GM21390 (cell line): ENCODE measurements around the gene PTPRA.
A peak's percentile ranks its signal among the peaks of the same experiment; 100 is the strongest.

ENCODE experiments used
- ATAC-seq: cut with Tn5 transposase; IDR thresholded peaks from one replicate; pipeline ENCODE4 v1.9.1; 2021; ENCODE audit not compliant: unreplicated experiment

PTPRA gene

DNA sequence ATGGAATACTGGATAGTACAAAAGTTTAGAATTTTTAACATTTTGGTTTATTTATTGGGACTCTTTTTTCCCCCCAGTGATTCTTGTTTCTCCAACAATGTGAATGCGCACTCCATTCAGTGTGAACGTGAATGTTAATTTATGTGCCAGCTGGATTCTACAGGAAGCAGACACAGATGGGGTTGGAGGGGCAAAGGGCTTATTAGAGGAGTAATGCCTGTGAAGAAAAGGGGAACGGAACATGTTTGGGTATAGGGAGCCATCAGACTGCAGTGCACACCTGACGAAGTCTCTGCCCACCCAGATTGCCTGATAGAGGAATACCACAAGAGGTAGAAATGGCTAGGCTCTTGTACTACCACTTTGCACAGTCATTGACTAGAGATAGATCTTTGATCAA, 48.2 kb downstream of the PTPRA start:
- no peak for ATAC-seq

GRCh38 chr20:2922957-2923356, 49.7 kb downstream of the PTPRA start:
- no peak for ATAC-seq

- ATAC-seq = no peak
These were observed 57.3 kb downstream of the PTPRA start for GRCh38 chr20:2930538-2930937.

GRCh38 chr20:2932498-2932897, 59.2 kb downstream of the PTPRA start:
- no peak for ATAC-seq

DNA sequence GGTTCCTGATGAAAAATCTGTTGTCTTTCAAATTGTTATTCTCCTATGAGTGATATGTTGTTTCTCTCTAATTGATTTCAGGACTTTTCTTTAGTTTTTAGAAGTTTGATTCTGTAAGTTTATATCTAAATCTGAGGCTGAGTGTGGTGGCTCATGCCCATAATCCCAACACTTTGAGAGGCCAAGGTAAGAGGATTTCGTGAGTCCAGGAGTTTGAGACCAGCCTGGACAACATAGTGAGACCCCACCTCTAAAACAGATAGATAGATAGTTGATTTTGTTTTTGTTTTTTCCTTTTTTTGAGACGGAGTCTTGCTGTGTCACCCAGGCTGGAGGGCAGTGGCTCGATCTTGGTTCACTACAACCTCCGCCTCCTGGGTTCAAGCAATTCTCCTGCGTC, 64.6 kb downstream of the PTPRA start:
- no peak for ATAC-seq

DNA sequence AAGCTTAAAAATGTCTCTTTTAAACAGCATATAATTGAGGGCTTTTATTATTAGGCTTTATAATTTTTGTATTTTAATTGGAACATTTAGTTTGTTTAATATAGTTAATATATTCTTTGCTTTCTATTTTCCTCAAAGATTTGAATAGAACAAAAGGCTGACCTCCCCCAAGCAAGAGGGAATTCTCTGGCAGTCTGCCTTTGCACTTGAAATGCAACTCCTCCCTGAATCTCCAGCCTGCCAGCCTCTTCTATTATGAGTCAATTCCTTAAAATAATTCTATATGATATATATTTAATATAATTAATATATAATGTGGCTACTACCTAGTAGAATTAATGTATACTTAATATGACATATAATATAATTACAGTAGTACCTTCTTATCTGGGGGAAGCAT, 69.2 kb downstream of the PTPRA start:
- no peak for ATAC-seq

- ATAC-seq = no peak
These were observed 74.0 kb downstream of the PTPRA start for GRCh38 chr20:2946988-2947961.

DNA sequence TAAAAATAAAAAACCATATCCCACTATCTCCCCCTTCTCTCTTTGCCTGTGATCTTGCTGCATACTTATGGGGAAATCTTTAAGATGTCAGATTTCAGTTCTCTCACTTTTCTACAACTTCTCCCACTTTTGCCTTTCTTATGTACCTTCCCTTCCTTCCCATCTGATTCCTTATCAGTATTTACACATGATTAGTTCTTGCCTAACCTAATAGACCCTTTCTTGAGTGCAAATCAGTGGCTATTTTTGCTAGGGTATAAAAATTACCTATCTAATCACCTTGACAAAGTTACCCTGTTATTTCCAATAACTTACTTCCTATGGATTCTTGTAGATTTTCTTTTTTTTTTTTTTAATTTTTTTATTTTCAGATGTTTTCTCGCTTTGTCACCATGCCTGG, 75.7 kb downstream of the PTPRA start:
- ATAC-seq = no peak

- ATAC-seq = no peak
These were observed 79.5 kb downstream of the PTPRA start for GRCh38 chr20:2952766-2953165.

DNA sequence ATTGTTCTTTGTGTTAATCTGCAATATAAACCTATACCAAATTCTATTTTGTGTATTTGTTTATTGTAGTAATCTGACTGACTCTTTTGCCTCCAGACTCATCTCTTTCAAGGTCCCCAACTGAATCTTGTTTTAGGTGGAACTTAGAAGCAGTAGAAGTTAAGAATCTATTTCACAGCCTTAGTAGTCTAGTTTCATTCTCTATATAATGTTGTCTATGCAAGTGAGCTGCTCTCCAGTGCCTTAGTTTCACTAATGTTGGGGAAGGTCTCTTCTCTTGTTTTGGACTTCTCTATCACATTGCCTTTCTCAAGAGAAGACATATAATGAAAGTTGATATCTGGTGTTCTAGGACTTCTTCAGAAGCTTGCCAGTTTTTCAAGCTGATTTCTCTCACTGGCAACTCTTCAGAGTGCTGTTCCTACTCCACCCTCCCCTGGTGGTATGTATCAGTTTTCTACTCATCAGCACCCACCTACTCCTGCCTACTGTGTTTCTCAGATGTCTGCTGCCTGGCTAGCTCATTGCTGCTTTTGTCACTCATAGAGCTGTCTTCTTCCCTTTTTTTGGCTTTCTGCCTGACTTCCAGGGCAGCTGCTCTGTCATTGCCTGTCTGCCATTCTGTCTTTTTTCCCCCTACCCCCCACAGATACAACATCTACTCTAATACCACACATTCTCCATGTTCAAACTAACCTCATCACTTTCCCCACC, 82.1 kb downstream of the PTPRA start:
- ATAC-seq = peak; percentile 73

DNA sequence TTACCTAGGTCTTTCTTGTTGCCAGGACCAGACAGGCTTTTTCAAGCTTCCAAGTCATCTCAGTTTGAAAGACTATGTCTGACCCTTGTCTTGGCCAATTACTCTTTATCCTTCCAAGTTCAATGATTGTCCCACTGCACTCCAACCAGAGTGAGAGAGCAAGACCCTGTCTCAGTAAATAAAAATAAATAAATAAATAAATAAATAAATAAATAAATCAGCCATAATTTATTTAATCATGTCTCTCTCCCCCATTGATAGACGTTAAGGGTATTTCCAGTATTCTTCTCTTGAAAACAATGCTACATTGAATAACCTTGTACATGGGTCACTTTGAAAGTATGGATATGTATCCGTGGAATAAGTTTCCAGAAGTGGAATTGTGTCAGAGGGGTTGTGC, 83.2 kb downstream of the PTPRA start:
- no peak for ATAC-seq

DNA sequence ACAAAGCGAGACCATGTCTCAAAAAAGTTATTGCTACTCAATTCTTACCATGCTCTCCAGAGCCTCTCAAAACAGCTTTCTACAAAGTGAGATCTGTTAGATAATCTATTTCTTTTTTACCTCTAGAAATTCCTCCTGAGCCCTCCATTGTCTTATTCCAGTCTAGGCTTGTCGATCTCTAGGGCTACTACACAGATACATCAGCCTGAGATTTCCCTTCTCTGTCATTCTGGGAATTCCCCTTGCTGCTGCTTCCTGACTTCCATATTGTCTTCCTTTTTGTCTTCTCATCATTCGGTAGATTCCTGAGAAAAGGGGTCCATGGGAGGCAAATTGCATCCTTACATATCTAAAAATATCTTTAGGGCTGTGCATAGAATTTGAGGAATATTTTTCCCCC, 94.6 kb downstream of the PTPRA start:
- ATAC-seq = no peak

GRCh38 chr20:2972126-2972525, 98.8 kb downstream of the PTPRA start:
- ATAC-seq = no peak

DNA sequence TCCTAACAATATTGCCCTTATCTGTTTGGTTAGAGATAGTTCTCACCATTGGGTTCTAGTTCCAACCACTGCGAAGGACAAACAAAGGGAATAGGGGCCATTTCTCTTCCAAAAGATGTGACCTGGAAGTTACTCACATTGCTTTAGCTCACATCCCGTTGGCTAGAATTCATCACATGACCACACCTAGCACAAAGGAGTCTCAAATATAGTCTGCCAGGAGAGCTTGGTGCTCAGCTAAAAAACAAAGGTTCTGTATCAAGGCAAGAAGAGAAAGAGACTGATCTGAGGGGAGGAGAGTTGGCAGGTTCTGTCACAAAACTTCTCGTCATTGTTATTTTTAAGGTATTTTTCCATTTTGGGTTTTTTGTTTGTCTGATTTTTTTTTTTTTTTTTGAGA, 100.3 kb downstream of the PTPRA start:
- ATAC-seq = no peak

GRCh38 chr20:2978519-2978918, 105.2 kb downstream of the PTPRA start:
- ATAC-seq = no peak

- ATAC-seq = no peak
These were observed 108.4 kb downstream of the PTPRA start for GRCh38 chr20:2981646-2982045.

GRCh38 chr20:2983508-2983907, 110.2 kb downstream of the PTPRA start:
- no peak for ATAC-seq

DNA sequence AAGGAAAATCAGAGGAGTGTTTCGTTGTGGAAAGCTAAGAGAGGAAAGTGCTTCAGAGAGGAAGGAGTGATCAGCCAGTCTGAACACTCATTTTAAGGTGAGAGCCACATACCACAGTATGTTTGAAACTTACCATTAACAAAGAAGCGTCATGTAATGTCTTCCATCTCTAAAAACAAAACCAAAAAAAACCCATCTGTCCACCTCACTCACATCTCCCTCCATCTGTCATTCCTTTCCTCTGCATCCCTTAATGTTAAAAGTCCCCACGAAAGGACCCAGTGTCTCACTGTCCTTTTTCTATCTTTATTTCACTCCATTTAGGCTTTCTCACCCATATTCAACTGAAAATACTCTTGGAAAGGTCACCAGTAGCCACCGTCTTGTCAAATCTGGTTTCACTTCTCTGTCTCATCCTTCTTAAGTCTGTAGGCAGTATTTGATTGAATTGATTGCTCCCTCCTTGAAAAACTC, 110.8 kb downstream of the PTPRA start:
- ATAC-seq = peak; percentile 69

DNA sequence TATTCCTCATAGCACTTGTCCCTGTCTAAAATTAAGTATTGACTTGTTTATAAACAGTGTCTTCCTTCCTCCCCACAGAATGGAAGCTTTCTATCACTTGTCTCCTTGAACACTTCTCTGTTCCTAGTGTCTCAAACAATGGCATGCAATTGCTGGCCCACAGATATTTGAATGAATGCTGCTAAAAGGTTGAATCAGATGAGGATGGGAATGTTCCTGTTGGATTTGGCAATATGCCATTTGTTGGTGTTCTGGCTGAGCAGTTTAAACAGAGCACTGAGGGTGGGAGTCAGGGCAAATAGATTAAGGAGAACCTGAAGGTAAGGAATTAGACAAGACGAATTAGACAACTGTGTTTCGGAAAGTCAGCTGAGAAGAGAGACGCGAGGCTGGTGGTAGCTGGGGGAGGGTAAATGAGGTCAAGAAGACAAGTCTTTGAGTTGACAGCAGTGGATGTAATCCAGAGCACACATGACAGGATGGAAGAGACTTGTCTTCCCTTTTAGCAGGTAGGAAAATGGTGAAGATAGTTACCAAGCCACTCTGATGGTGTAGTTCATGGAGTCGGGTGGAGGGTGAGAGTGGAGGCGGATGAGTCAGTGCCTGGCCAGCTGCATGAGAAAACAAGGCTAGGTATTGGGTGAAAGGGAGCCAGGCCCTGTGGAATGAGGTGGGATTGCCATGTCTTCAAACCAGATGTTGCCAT, 111.8 kb downstream of the PTPRA start:
- ATAC-seq = no peak

GRCh38 chr20:2986466-2986865, 113.2 kb downstream of the PTPRA start:
- no peak for ATAC-seq

GRCh38 chr20:2987861-2988260, 114.6 kb downstream of the PTPRA start:
- no peak for ATAC-seq
